Activated CD8-positive, alpha-beta memory T cell treated with anti-CD3 and anti-CD28 coated beads, Interleukin-2, amount 50 U/mL, for 24 hours (primary cell): ENCODE data around the gene CXXC4.

Experiments used
- DNase-seq: peaks from one replicate; pipeline ENCODE4 v3.0.0-alpha.2; 2020; ENCODE audit errors: extremely low read depth

The CXXC4 gene

GRCh38 chr4:104494822-104495559 is at the start of gene CXXC4:
TSS of gene CXXC4 (minus strand) at chr4:104494894. CDS start at chr4:104491802, 3,092 bp downstream.
- DNase-seq = no peak

DNA sequence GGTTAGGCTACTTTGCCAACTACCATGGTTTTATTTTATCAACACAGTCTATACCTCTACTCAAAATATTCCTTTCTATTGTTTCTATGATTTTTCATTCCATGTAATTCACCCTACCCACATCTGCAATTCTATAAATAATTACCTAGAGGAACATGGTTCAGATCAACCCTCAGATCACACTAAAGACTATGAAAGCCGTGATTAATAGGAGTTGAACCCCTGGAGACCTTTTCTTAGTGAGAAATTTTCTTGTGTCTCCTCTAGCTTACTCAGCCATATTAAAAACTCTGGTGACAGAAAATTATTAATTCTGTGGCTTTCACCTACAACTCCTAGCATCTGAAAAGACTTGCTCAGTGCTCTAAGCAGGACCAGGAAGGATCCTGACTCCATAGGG is 38.5 kb upstream of the CXXC4 start:
- DNase-seq = no peak

GRCh38 chr4:104532677-104533076 is 38.0 kb upstream of the CXXC4 start:
- no peak for DNase-seq

GRCh38 chr4:104531390-104531789 is 36.7 kb upstream of the CXXC4 start:
- no peak for DNase-seq

DNA sequence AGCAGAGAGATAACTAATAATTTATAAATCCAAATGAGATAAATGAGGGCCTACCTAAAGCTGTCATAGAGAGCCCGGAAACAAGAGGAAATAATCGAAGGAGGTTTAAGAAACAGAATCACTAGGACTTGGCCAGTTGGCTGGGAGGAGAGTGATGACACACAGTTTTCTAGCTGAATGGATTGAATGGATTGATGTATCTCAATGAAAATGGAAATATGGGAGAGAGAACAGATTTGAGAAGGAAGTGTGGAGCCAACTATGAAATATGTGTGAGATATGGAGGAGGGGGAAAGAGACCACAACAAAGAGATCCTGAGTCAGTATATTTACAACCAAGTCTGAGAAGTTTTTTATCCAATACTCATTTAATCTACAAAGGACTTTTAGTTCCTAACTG is 35.7 kb upstream of the CXXC4 start:
- DNase-seq = no peak

GRCh38 chr4:104524591-104524990 is 29.9 kb upstream of the CXXC4 start:
- no peak for DNase-seq

DNA sequence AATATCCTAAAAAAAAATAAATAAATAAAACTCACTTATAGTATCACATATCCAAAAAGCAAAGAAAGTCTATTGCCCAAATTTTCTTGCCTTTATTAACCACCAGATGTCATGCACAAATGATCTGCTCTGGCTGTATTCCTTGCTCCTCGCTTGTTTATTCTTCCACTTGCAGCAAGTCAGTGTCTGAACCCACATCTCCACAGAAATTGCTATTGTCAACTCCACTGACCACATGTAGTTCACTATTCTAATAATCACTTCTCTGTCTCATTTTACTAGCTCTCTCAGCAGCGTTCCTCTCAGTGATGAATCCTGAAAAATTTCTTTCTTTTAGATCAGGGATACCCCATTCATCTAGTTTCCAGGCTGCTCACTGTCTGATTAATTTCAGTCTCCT is 29.3 kb upstream of the CXXC4 start:
- no peak for DNase-seq

GRCh38 chr4:104519588-104519987 is 24.9 kb upstream of the CXXC4 start:
- no peak for DNase-seq

DNA sequence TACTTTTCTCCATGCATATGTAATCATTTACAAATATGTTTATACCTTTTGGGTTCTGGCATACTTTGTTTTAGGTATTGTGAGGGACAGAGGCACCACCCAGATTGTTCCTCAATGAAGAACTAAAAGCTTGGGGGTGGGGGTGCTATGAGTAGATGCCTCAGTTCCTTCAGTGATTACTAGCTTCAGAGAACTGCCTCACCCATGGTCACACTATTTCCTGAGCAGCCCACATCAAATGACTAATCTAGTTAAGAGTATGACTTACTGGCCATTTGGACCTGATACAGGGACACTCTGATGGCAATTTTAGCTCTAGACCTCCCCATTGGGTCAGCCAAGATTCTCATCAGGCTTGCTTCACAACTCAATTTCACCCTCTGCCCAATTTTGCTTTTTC is 22.2 kb upstream of the CXXC4 start:
- no peak for DNase-seq

DNA sequence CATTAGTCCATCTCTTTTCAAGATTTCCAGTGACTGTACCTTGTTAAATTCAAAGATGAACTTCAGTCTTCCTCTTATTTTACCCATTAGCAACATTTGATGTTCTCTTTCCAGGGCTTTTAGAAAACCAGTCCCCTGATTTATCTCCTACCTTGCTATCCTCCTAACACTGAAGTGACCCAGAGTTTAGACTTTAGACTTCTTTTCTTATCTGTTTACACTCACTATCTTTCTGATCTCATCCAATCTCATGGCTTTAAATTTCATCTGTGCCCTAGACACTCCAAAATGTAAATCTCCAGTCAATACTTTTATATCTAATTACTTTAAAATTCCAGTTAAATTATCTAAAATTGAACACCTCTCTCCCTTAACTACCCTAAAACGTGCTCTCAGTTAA is 13.5 kb upstream of the CXXC4 start:
- no peak for DNase-seq

DNA sequence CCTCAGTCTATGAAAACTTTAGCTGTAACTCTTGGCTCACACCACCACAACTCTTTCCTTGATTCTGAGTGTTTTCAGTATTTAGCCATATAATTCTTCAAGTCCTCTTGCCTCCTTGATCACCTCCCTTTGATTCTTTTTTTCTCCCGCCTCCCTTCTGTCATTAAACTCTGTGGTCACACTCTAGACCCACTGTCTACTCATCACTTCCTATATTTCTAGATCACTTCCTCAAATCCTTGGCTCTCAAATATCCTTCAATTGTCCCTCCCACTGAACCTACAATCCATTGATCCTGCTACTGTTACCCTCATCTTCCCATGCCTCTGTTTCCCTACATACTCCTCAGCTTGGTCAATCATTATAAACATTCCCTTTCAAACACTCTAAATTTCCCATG is 12.4 kb upstream of the CXXC4 start:
- DNase-seq = no peak

- DNase-seq = no peak
Measured at GRCh38 chr4:104504536-104504935, 9.8 kb upstream of the CXXC4 start.

DNA sequence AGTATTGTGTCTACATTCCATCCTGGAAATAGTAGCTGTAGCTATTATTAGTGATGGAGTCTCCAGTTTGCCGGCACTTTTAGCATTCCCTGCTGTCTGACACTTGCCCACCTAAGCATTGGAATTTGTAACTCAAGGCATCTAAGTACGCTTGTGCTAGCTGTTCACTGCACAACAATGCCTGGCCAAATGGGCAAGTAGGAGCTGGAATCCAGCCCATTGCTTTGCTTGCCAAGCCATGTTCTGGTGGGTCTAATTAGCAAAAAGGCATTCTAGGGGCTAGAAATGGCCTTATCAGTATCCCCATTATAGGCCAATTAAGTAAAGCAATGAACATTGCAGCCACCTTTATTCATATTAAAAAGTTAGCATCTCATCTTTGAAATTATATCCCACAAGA is 7.8 kb upstream of the CXXC4 start:
- no peak for DNase-seq

GRCh38 chr4:104501290-104501689 is 6.6 kb upstream of the CXXC4 start:
- DNase-seq = no peak

- DNase-seq = no peak
Measured at GRCh38 chr4:104500442-104500841, 5.7 kb upstream of the CXXC4 start.

DNA sequence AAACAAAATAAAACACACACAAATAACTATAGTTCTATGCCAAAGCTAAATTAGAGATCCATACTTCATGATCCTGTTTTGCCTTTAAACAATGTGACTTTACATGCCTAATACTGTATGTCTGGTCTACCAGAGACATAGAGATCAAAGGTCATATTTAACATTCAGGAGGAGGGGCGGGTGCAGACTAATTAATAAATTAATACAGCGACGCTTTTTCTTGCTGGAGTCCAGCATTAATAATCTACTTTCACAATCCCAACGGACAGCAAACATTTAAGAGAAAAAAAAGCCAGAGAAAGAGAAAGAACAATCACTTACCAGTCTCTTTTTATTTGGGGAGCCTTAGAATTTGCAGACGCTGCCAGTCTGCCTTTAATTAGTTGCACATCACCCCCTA is 509 bp downstream of the CXXC4 start:
- DNase-seq = no peak

GRCh38 chr4:104493081-104493831 is 1.4 kb downstream of the CXXC4 start:
- DNase-seq = no peak

DNA sequence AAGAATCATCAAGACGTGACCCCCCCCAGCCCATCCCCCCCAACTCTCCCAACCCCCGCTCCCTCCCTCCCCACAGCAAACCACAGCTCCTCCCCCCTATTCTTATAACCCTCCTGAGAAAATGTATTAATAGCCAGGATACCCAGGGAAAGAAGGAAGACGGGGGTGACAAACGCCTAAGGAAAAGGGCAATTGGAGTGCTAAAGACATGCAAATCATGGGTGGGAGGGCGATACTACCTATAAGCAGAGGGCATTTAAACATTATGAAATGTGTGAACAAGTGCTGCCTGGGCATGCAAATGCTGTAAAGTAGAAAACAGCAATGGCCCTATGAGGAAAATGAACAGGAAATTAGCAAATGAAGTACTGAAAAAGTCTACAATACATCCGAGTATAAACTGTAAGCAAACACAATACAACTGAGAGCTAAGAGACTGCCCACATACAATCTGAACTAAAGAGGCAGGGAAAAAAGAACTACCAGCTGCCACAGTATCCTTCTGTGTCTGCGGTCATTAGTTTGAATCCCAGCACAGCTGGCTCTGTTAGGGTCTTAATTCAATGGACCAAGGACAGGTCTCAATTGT is 2.4 kb downstream of the CXXC4 start:
- no peak for DNase-seq

DNA sequence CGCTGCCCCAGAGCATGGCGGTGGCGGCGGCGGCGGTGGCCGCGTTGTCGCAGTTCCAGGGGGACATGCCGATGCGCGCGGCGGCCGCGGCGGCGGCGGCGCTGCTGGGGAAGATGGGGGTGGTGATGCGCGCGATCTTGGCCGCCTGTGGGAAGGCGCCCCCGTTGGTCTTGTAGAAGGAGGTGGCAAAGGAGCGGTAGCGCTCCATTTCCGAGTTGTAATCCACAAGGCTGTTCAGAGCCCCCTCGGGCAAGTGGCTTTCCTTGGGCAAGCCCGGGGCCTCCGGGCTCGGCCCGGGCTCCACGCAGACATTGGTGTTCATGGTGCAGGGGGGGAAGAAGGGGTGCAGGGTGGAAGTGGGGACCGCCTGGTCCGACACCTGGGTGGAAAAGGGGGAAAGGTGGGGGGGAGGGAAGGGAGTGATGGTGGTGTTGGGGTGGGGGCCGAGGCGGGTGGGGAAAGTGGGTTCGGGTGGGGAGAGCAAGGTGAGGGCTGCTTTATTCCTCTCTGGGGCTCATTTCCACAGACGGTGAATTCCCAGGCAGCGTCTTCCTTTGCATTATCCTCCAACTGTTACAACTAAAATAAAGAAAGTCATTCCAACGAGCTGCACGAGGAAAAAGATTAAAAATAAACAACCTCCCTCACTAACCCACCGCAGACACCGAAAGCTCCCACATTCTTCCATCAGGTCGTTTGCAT is 3.1 kb downstream of the CXXC4 start:
- no peak for DNase-seq

DNA sequence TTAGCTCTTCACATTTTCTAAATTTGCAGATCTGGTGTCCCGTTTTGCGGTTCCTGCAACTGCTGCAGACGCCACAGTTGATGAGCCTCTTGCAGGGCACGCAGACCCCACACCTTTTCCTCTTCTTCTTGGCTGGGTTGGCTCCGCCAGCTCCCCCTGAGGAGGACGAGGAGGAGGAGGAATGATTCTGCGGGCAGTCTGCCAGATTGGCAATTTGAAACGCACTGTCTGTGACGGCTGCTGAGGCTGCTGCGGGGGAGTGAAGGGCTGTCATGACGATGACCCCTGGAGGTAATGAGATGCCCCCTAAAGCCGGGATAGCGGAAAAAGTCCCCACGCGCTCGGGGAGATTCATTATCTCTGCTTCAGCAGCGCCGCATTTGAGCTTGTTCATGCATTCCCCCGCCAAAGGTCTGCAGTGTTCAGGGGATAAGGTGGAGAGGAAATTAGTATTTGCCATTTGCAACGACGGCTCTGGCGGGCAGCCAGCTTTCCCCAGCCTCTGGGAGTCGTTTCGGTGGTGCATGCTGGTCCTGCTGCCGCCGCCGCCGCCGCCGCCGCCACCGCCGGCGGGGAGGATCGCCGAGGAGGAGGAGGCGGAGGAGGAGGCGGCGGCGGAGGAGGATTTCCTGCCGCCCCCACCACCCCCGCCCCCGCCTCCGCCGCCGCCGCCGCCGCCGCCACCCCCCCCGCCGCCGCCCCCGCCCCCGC is 3.8 kb downstream of the CXXC4 start:
- DNase-seq = no peak

DNA sequence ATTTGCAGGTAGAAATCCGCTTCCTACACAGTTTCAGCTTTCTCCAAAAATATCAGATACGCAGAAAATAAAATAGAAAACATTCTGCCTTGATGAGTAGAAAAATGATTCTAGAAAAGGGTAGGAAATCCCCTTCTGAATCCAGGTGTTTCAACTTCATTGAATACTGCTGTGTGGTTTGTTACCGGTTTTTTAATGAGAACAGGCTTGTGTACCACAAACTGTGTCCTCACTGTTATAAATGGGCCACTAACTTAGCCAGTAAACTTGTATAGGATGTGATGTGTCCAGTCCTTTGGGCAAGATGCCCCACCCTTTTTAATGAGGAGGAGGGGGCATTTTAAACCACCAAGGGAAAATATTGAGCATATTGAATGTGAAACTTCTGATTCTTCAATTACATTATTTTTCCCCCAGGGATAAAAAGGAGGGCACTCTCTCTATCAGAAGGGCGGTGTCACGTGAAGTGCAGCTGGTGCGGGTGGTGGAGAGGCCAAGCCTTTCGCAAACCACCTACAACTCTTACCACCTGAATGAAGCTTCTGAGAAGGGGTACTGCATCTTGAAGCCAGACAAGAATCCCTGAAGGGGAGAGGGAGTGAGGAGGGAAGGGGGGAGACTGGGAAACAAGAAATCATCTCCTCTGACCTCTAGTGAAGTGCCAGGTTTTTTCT is 4.5 kb downstream of the CXXC4 start:
- DNase-seq = no peak
